ENCODE measurements around the gene NKIRAS1. TPM values are rescaled to one million over a fixed set of nuclear protein-coding genes. Genes with fewer than 3 reads are reported as not detected.

Gene NKIRAS1
- total RNA-seq, 4 donors from 2014 or later, result 17.5 to 22.2 (median 19.7) TPM

DNA sequence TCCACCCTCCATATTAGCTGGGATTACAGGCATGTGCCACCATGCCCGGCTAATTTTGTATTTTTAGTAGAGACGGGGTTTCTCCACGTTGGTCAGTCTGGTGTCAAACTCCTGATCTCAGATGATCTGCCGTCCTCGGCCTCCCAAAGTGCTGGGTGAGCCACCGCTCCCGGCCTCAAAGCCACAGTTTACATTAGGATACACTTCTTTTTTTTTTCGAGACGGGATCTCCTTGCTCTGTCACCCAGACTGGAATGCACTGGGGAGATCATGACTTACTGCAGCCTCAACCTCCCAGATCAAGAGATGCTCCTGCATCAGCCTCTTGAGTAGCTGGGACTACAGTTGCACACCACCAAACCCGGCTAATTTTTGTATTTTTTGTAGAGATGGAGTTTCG, 25.8 kb upstream of the NKIRAS1 start:
- WGBS, 2 donors, result 85 to 88% methylated on average over 11 of the region's 11 CpGs

DNA sequence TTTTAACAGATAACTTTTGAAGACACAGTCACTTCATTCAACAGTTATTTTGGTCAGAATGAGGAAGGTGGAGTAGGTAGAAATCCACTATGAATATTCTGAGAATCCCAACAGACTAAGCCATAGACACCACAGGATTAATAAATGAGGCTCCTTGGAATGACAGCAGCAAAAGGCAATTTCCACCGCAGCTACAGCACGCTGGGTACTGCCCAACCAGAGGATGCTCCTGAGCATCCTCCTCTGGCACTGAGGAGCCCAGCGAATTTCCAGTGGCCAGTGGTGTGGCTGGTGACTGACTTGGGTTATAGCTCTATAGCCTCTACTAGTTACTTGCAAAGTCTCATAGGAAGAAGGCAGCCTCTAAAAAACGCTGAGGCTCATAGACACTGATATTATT, 24.6 kb upstream of the NKIRAS1 start:
- TF ChIP-seq, protein P1, sequence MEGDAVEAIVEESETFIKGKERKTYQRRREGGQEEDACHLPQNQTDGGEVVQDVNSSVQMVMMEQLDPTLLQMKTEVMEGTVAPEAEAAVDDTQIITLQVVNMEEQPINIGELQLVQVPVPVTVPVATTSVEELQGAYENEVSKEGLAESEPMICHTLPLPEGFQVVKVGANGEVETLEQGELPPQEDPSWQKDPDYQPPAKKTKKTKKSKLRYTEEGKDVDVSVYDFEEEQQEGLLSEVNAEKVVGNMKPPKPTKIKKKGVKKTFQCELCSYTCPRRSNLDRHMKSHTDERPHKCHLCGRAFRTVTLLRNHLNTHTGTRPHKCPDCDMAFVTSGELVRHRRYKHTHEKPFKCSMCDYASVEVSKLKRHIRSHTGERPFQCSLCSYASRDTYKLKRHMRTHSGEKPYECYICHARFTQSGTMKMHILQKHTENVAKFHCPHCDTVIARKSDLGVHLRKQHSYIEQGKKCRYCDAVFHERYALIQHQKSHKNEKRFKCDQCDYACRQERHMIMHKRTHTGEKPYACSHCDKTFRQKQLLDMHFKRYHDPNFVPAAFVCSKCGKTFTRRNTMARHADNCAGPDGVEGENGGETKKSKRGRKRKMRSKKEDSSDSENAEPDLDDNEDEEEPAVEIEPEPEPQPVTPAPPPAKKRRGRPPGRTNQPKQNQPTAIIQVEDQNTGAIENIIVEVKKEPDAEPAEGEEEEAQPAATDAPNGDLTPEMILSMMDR (IDR thresholded peaks at IDR 0.05), result no peak
- TF ChIP-seq POLR2A (IDR thresholded peaks at IDR 0.05), result no peak
- H3K4me1 ChIP-seq, result peaks cover 0 to 6% of the 10 kb centered on the region in 2 donors
- no peaks in the 10 kb centered on the region for H3K36me3 ChIP-seq
- H3K27me3 ChIP-seq, result no peaks in the 10 kb centered on the region
- DNase-seq, result no peak
- H3K9me3 ChIP-seq, result no peaks in the 10 kb centered on the region
- H3K4me3 ChIP-seq (replicated peaks in 1 of 3), result no peak overlapping the region
- intact Hi-C loops (cut with DNase I), result no loop called here
- H3K27ac ChIP-seq, result no peak overlapping the region
- WGBS, 2 donors, result 91 to 94% methylated on average over 4 of the region's 4 CpGs

More for the DNA sequence above, 25.8 kb upstream of the NKIRAS1 start:
- Histone ChIP-seq H3K4me3 (replicated peaks in 1 of 3) (no peak overlapping the region), H3K27me3 (no peaks in the 10 kb centered on the region), H3K4me1 (peaks cover 11 to 16% of the 10 kb centered on the region in 2 donors), H3K9me3 (no peaks in the 10 kb centered on the region), H3K36me3 (no peaks in the 10 kb centered on the region), H3K27ac (no peak overlapping the region)
- no peak for TF ChIP-seq POLR2A (IDR thresholded peaks at IDR 0.05)
- TF ChIP-seq, protein P1 (IDR thresholded peaks at IDR 0.05), result no peak
- intact Hi-C loops (cut with DNase I), result no loop called here
- DNase-seq, result no peak

DNA sequence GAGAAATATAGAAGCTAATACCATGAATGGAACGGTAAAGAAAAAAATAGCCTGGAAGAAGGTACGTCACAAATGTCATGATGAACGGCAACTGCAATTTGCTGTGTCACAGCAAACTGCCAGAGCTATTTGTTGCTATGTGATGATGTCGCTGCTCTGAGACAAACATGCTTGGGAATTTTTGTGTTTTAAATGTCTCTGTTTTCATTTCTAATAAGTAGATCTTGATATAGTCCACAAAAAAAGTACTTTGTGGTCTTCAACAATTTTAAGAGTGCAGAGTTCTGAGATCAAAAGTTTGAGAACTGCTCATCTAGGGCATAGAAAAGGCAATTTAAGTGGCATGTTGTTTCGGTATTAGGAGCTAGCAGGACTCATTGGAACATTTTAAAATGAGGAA, 24.0 kb upstream of the NKIRAS1 start:
- Histone ChIP-seq H3K4me1 (peaks cover 0 to 6% of the 10 kb centered on the region in 2 donors), H3K27ac (no peak overlapping the region), H3K36me3 (no peaks in the 10 kb centered on the region), H3K4me3 (replicated peaks in 1 of 3) (no peak overlapping the region), H3K27me3 (no peaks in the 10 kb centered on the region), H3K9me3 (no peaks in the 10 kb centered on the region)
- intact Hi-C loops (cut with DNase I), result no loop called here
- WGBS, 2 donors, result 73 to 77% methylated on average over 5 of the region's 5 CpGs
- TF ChIP-seq, protein P1 (IDR thresholded peaks at IDR 0.05), result no peak
- TF ChIP-seq POLR2A (IDR thresholded peaks at IDR 0.05), result no peak
- no peak for DNase-seq

- Histone ChIP-seq H3K9me3 (no peaks in the 10 kb centered on the region), H3K4me3 (replicated peaks in 1 of 3) (no peak overlapping the region), H3K4me1 (no peaks in the 10 kb centered on the region), H3K36me3 (no peaks in the 10 kb centered on the region), H3K27me3 (no peaks in the 10 kb centered on the region), H3K27ac (no peak overlapping the region)
- TF ChIP-seq, protein P1 (IDR thresholded peaks at IDR 0.05), result no peak
- TF ChIP-seq POLR2A (IDR thresholded peaks at IDR 0.05), result no peak
- DNase-seq, result no peak
- intact Hi-C loops (cut with DNase I), result no loop called here
These were observed 21.9 kb upstream of the NKIRAS1 start for GRCh38 chr3:23938688-23939087.

DNA sequence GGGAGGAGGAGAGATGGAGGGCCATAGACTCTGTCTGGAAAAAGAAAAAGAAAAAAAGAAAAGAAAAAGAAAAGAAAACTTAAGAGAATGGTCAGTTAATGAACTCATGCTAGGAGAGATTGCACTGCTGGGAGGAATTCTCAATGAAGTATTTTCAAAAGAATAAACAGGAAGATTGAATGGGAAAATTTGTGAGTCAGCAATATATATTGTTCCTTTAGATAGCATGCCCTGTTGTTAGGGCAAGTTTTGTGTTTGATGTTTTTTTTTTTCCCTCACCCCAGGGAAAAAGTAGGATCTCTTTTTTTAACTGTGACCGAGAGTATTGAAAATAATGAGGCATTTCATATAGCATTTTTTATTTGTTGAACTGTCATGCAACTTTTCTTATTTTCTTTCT, 20.5 kb upstream of the NKIRAS1 start:
- no peaks in the 10 kb centered on the region for H3K36me3 ChIP-seq
- intact Hi-C loops (cut with DNase I), result no loop called here
- no peaks in the 10 kb centered on the region for H3K9me3 ChIP-seq
- no peaks in the 10 kb centered on the region for H3K4me1 ChIP-seq
- H3K4me3 ChIP-seq (replicated peaks in 1 of 3), result no peak overlapping the region
- no peaks in the 10 kb centered on the region for H3K27me3 ChIP-seq
- no peak overlapping the region for H3K27ac ChIP-seq
- 82 to 93% methylated on average over 1 of the region's 1 CpG for WGBS, 2 donors
- no peak for DNase-seq
- TF ChIP-seq, protein P1 (IDR thresholded peaks at IDR 0.05), result no peak
- no peak for TF ChIP-seq POLR2A (IDR thresholded peaks at IDR 0.05)

Measured in thyroid gland (tissue), 4 donors.